ENCODE measurements around the gene DGCR8.

Gene DGCR8

GRCh38 chr22:20089977-20090729 lies 10.1 kb downstream of the DGCR8 start:
- H3K4me1 ChIP-seq (ENCODE audit: control insufficient read depth, low read depth, low read length), result no peaks in the 10 kb centered on the region
- no peaks in the 10 kb centered on the region for H3K27me3 ChIP-seq (ENCODE audit: insufficient read depth, low read length, poor library complexity)
- peaks cover 35% of the 10 kb centered on the region for H3K79me1 ChIP-seq (ENCODE audit: low read length)
- no peak overlapping the region for H3K56ac ChIP-seq (ENCODE audit: low read length)
- H3K27ac ChIP-seq (ENCODE audit: low read depth, low read length), result no peak overlapping the region
- H2BK15ac ChIP-seq (replicated peaks; ENCODE audit: low read depth), result no peak overlapping the region
- H3K4me2 ChIP-seq (ENCODE audit: low read length), result no peak overlapping the region
- no peak for DNase-seq
- peaks cover 19% of the 10 kb centered on the region for H3K79me2 ChIP-seq (ENCODE audit: control insufficient read depth, insufficient read depth, low read length)
- peaks cover 54% of the 10 kb centered on the region for H3K36me3 ChIP-seq (ENCODE audit: control insufficient read depth, insufficient read depth, low read length)
- H3K9ac ChIP-seq (ENCODE audit: low read length), result no peak overlapping the region
- H2AK5ac ChIP-seq (ENCODE audit: low read length), result no peak overlapping the region
- no CpG with 5 or more reads among the region's 11 CpGs for WGBS (ENCODE audit: extremely low coverage, insufficient coverage, low lambda C conversion rate)
- H2BK5ac ChIP-seq (ENCODE audit: low read length), result no peak overlapping the region
- H3K4ac ChIP-seq (ENCODE audit: low read depth, low read length), result no peak overlapping the region
- H3K18ac ChIP-seq (ENCODE audit: low read length), result no peak overlapping the region
- no peak overlapping the region for H3K23ac ChIP-seq (ENCODE audit: low read length)
- no peak overlapping the region for H4K5ac ChIP-seq (ENCODE audit: low read length)
- H3K4me3 ChIP-seq (ENCODE audit: low read length), result no peak overlapping the region
- no peak overlapping the region for H2BK120ac ChIP-seq (ENCODE audit: low read depth, low read length)
- H4K8ac ChIP-seq (ENCODE audit: low read depth, low read length), result no peak overlapping the region

DNA sequence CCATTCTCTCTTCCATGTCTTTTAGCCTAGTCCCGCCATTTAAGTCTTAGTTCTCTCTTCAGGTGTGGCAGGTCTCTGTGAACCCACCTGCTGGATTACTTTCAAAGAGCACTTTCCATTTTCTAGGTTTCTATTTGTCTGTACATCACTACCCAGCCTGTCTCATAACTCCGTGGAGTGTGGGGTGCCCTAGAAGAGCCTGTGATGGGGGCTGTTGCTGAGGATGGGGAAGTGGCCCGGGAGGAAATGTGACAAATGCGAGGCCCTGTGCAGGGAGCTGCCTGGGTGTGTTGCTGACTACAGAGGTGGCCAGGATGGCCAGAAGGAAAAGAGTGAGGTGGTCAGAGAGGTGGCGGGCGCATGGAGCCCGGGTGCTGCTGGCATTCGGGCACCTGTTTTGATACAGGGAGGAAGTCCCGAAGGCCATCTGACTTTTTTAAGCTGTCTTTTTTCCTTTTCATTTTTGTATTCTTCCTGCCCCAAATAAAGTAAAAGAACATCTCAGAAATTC lies 10.7 kb downstream of the DGCR8 start:
- Histone ChIP-seq H2BK5ac (ENCODE audit: low read length) (no peak overlapping the region), H3K4me1 (ENCODE audit: control insufficient read depth, low read depth, low read length) (no peaks in the 10 kb centered on the region), H2BK15ac (replicated peaks; ENCODE audit: low read depth) (no peak overlapping the region), H3K23ac (ENCODE audit: low read length) (no peak overlapping the region), H2BK120ac (ENCODE audit: low read depth, low read length) (no peak overlapping the region), H2AK5ac (ENCODE audit: low read length) (no peak overlapping the region), H3K56ac (ENCODE audit: low read length) (no peak overlapping the region), H3K27ac (ENCODE audit: low read depth, low read length) (no peak overlapping the region), H4K8ac (ENCODE audit: low read depth, low read length) (no peak overlapping the region), H3K79me1 (ENCODE audit: low read length) (peaks cover 32% of the 10 kb centered on the region), H3K18ac (ENCODE audit: low read length) (no peak overlapping the region), H3K79me2 (ENCODE audit: control insufficient read depth, insufficient read depth, low read length) (peaks cover 15% of the 10 kb centered on the region), H3K9ac (ENCODE audit: low read length) (no peak overlapping the region), H3K4me2 (ENCODE audit: low read length) (no peak overlapping the region), H3K4ac (ENCODE audit: low read depth, low read length) (no peak overlapping the region), H4K5ac (ENCODE audit: low read length) (no peak overlapping the region), H3K36me3 (ENCODE audit: control insufficient read depth, insufficient read depth, low read length) (peaks cover 55% of the 10 kb centered on the region), H3K27me3 (ENCODE audit: insufficient read depth, low read length, poor library complexity) (no peaks in the 10 kb centered on the region), H3K4me3 (ENCODE audit: low read length) (no peak overlapping the region)
- no peak for DNase-seq
- no CpG with 5 or more reads among the region's 9 CpGs for WGBS (ENCODE audit: extremely low coverage, insufficient coverage, low lambda C conversion rate)

DNA sequence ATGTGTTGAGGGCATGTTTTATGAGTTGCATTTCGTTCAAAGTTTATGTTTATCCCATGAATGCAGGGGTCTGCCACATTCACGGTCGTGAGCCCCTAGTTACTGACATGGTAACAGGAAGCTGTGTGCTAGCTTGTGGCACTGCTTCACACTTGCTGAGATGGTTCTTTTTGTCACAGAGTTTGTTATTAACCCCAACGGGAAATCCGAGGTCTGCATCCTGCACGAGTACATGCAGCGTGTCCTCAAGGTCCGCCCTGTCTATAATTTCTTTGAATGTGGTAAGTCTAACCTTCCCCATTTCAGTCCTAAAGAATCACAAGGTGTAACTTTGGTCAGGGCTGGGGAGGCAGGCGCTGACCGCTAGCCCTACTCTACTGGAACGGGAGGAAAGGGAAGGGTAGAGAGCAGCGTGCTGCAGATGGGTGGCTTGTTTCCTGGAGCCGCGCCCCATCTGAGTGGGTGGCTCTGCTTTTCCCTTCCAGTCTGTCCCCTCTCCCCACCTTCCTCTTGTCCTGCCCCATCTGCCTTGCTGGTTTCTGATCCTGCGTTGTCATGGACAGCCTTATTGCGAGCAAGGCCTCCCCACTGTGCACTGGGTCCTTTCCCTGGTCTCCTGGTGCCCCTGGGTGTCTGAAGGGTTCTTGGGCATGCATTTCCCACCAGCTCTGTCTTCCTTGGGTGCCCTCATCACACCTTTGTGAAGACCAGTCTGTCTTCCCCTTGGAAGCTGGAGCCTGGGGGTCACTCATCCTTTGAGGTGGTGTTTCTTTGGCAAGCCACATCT lies 11.8 kb downstream of the DGCR8 start:
- Histone ChIP-seq H3K4ac (ENCODE audit: low read depth, low read length) (no peak overlapping the region), H3K4me1 (ENCODE audit: control insufficient read depth, low read depth, low read length) (no peaks in the 10 kb centered on the region), H3K9ac (ENCODE audit: low read length) (no peak overlapping the region), H3K4me3 (ENCODE audit: low read length) (no peak overlapping the region), H4K8ac (ENCODE audit: low read depth, low read length) (no peak overlapping the region), H3K36me3 (ENCODE audit: control insufficient read depth, insufficient read depth, low read length) (peaks cover 50% of the 10 kb centered on the region), H2BK120ac (ENCODE audit: low read depth, low read length) (no peak overlapping the region), H3K79me1 (ENCODE audit: low read length) (peaks cover 24% of the 10 kb centered on the region), H2AK5ac (ENCODE audit: low read length) (no peak overlapping the region), H3K27ac (ENCODE audit: low read depth, low read length) (no peak overlapping the region), H2BK15ac (replicated peaks; ENCODE audit: low read depth) (no peak overlapping the region), H3K18ac (ENCODE audit: low read length) (no peak overlapping the region), H3K4me2 (ENCODE audit: low read length) (no peak overlapping the region), H3K79me2 (ENCODE audit: control insufficient read depth, insufficient read depth, low read length) (peaks cover 9% of the 10 kb centered on the region), H3K23ac (ENCODE audit: low read length) (no peak overlapping the region), H4K5ac (ENCODE audit: low read length) (no peak overlapping the region), H3K56ac (ENCODE audit: low read length) (no peak overlapping the region), H2BK5ac (ENCODE audit: low read length) (no peak overlapping the region), H3K27me3 (ENCODE audit: insufficient read depth, low read length, poor library complexity) (no peaks in the 10 kb centered on the region)
- no CpG with 5 or more reads among the region's 16 CpGs for WGBS (ENCODE audit: extremely low coverage, insufficient coverage, low lambda C conversion rate)
- DNase-seq, result no peak

DNA sequence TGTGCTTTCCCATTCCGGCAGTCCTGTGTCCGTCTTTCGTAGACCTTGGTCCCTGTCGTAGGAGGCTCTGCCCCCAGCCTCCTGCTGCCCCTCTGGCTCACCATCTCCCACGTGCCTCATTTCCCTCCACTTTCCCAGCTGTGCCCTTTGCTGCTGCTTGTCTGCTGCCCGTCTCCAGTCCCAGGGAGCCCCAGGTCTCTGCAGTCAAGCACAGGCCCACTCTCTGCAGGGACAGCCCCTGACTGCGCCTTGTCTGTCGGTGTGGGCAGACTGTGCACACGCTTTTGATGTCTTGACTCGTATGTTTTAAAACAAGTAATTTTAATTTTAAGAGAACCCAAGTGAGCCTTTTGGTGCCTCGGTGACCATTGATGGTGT lies 12.4 kb downstream of the DGCR8 start:
- Histone ChIP-seq H3K23ac (ENCODE audit: low read length) (no peak overlapping the region), H2BK15ac (replicated peaks; ENCODE audit: low read depth) (no peak overlapping the region), H3K27ac (ENCODE audit: low read depth, low read length) (no peak overlapping the region), H3K4me3 (ENCODE audit: low read length) (no peak overlapping the region), H3K79me2 (ENCODE audit: control insufficient read depth, insufficient read depth, low read length) (peaks cover 7% of the 10 kb centered on the region), H2BK120ac (ENCODE audit: low read depth, low read length) (no peak overlapping the region), H2AK5ac (ENCODE audit: low read length) (no peak overlapping the region), H3K9ac (ENCODE audit: low read length) (no peak overlapping the region), H3K36me3 (ENCODE audit: control insufficient read depth, insufficient read depth, low read length) (peaks cover 46% of the 10 kb centered on the region), H4K8ac (ENCODE audit: low read depth, low read length) (no peak overlapping the region), H3K4me1 (ENCODE audit: control insufficient read depth, low read depth, low read length) (no peaks in the 10 kb centered on the region), H3K27me3 (ENCODE audit: insufficient read depth, low read length, poor library complexity) (no peaks in the 10 kb centered on the region), H2BK5ac (ENCODE audit: low read length) (no peak overlapping the region), H3K56ac (ENCODE audit: low read length) (no peak overlapping the region), H3K4ac (ENCODE audit: low read depth, low read length) (no peak overlapping the region), H3K4me2 (ENCODE audit: low read length) (no peak overlapping the region), H3K18ac (ENCODE audit: low read length) (no peak overlapping the region), H3K79me1 (ENCODE audit: low read length) (peaks cover 20% of the 10 kb centered on the region), H4K5ac (ENCODE audit: low read length) (no peak overlapping the region)
- DNase-seq, result no peak
- WGBS (ENCODE audit: extremely low coverage, insufficient coverage, low lambda C conversion rate), result no CpG with 5 or more reads among the region's 11 CpGs

DNA sequence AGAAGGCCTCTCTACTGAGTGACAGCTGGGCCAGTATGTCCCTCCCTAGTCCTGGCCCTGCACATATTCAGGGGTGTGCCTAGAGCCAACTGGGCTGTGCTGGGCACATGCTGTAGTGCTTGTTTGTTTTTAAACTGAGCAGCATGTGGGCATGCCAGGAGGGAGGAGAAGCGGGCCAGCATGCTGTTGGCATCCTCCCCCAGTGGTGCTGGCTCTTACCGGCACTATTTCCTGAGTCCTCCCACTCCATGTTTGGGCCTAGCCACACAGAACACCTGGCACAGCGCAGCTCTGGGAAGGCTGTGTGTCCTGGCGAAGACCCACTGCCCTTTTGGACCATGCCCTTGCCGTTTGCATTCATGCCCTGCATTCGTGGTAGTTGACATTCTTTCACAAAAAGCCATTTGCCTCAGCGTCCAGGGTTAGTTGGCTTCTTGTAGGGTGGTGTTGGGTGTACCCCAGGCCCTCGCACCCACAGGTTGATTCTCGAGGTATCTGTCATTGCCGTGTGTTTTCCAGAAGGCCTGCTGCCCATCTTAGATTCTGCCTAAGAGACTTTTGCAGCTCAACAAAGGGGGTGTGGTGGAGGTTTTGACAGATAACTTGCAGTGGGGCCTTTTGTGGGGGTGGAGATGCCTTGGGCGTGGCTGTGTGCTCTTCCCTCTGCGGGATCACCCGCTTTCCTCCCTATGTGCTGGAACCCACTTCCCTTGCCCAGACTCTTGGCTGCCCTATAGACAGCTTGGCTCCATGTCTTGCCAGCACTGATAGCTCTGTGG lies 13.6 kb downstream of the DGCR8 start:
- Histone ChIP-seq H2BK15ac (replicated peaks; ENCODE audit: low read depth) (no peak overlapping the region), H3K79me1 (ENCODE audit: low read length) (peaks cover 12% of the 10 kb centered on the region), H3K4me3 (ENCODE audit: low read length) (no peak overlapping the region), H2BK120ac (ENCODE audit: low read depth, low read length) (no peak overlapping the region), H3K27me3 (ENCODE audit: insufficient read depth, low read length, poor library complexity) (no peaks in the 10 kb centered on the region), H3K9ac (ENCODE audit: low read length) (no peak overlapping the region), H2AK5ac (ENCODE audit: low read length) (no peak overlapping the region), H2BK5ac (ENCODE audit: low read length) (no peak overlapping the region), H4K5ac (ENCODE audit: low read length) (no peak overlapping the region), H3K56ac (ENCODE audit: low read length) (no peak overlapping the region), H3K27ac (ENCODE audit: low read depth, low read length) (no peak overlapping the region), H4K8ac (ENCODE audit: low read depth, low read length) (no peak overlapping the region), H3K23ac (ENCODE audit: low read length) (no peak overlapping the region), H3K4ac (ENCODE audit: low read depth, low read length) (no peak overlapping the region), H3K4me2 (ENCODE audit: low read length) (no peak overlapping the region), H3K18ac (ENCODE audit: low read length) (no peak overlapping the region), H3K79me2 (ENCODE audit: control insufficient read depth, insufficient read depth, low read length) (peaks cover 5% of the 10 kb centered on the region), H3K36me3 (ENCODE audit: control insufficient read depth, insufficient read depth, low read length) (peaks cover 38% of the 10 kb centered on the region), H3K4me1 (ENCODE audit: control insufficient read depth, low read depth, low read length) (no peaks in the 10 kb centered on the region)
- DNase-seq, result no peak
- no CpG with 5 or more reads among the region's 13 CpGs for WGBS (ENCODE audit: extremely low coverage, insufficient coverage, low lambda C conversion rate)

All from mesendoderm (in vitro differentiated cells).